Myocyte (in vitro differentiated cells): Measurements from ENCODE around the gene EXOC1. TPM values are rescaled to one million over a fixed set of nuclear protein-coding genes. Genes with fewer than 3 reads are reported as not detected.
"Not testable (repeated sequence)": the region's sequence is repeated elsewhere in the genome, so short reads cannot be mapped to it uniquely, and the experiment has no call there.

ENCODE experiments used
- DNase-seq: peaks from one replicate; pipeline ENCODE4 v3.0.0-alpha.2; 2012; ENCODE audit warnings: low read depth
- polyA plus RNA-seq: library from polyadenylated mRNA; unstranded; fragments of >200 nt; gene quantifications from one replicate; pipeline ENCODE4 v1.2.1, GENCODE V29; 2012; ENCODE audit warnings: missing spikeins
- total RNA-seq: library from RNA; depleted of rRNA; stranded (reverse); fragments of >200 nt; gene quantifications from 2 replicates; pipeline ENCODE4 v1.2.3, GENCODE V29; 2014

Gene EXOC1, protein sequence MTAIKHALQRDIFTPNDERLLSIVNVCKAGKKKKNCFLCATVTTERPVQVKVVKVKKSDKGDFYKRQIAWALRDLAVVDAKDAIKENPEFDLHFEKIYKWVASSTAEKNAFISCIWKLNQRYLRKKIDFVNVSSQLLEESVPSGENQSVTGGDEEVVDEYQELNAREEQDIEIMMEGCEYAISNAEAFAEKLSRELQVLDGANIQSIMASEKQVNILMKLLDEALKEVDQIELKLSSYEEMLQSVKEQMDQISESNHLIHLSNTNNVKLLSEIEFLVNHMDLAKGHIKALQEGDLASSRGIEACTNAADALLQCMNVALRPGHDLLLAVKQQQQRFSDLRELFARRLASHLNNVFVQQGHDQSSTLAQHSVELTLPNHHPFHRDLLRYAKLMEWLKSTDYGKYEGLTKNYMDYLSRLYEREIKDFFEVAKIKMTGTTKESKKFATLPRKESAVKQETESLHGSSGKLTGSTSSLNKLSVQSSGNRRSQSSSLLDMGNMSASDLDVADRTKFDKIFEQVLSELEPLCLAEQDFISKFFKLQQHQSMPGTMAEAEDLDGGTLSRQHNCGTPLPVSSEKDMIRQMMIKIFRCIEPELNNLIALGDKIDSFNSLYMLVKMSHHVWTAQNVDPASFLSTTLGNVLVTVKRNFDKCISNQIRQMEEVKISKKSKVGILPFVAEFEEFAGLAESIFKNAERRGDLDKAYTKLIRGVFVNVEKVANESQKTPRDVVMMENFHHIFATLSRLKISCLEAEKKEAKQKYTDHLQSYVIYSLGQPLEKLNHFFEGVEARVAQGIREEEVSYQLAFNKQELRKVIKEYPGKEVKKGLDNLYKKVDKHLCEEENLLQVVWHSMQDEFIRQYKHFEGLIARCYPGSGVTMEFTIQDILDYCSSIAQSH
- 43.4 and 43.5 TPM in 2 replicates for total RNA-seq
- polyA plus RNA-seq: 17.3 TPM

DNA sequence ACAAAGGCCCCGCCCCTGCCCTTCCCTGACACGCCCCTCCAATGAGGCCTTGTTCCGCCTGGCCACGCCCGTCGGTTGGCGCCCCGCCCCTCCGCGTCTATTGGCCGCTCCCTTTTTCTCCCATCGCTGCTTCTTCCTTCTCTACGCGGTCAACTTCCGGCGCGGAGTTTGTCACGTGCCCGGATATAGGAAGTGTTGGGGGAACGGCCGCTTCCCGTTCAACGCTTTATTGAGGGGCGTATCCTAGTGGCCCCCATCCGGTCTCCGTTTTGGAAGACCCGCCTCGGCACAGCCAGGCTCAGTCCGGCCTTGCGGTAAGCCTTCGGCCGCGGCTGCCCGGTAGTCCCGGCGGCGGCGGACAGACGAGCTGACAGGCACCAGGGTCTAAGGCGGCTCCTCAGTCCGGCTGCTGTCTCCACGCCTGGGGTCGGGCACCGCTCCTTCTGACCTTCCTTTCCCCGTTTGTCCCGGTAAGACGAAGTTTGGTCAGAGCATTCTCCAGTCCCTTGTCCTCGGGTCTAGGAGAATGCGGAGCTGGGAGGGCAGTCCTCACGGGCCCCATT lies at the start of gene EXOC1:
EXOC1 (plus strand) TSS at position 165 of the 563 bp plus-strand sequence. CDS start 4,676 bp downstream, outside the sequence.
- peak; percentile 98 for DNase-seq

DNA sequence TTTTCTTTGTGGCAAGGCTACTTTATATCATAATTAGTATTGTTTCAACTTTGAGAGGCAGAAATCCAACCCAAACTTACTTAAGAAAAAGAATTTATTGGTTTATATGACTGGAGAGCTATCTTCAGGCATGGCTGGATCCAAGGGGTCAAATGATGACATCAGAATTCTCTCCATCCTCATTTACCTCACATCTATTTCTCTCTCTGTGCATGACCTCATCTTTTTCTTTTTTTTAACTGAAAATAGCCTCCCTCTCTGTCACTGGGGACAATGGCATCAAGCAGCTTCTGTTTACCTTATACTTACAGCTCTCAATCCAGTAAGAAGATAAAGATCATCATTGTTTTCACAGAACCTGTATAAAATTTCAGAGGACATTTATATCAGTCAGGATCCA lies 45.9 kb upstream of the EXOC1 start:
- DNase-seq: no peak

DNA sequence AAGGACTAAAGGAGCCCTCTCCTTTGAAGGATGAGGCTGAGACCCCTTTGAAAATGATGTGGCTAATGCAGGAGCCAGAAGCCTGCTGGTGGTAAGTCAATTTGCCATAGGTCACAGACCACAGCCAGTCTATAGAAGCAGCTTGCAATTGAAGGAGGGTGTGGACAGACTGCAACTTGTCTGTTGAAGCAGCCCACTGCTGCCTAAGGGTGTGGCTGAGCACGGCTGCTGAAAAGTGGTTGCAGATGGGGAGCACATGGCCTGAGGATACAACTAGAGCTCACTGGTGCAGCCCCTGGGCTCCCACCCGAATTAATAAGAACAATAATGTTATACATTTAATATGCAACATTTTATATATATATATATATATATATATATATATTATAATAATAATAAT lies 45.3 kb upstream of the EXOC1 start:
- DNase-seq: no peak

DNA sequence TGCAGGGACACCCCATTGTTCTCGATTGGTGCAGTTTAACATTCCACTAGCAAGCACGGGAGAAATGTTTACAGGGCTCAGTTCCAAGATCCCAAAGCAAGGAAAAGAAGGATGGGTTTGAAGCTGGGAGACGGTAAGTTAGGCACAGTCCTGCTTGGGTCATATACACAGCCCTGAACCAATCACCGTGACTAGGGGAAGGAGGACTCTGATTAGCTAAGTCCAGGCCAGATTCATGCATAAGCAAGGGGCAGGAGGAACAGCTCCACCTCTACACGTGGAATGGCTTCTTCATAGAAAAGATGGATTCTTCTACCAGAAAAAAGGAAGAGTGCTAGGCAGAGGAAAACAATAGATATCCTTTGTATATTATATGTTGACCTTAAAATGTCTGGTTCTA lies 44.8 kb upstream of the EXOC1 start:
- DNase-seq: no peak

DNA sequence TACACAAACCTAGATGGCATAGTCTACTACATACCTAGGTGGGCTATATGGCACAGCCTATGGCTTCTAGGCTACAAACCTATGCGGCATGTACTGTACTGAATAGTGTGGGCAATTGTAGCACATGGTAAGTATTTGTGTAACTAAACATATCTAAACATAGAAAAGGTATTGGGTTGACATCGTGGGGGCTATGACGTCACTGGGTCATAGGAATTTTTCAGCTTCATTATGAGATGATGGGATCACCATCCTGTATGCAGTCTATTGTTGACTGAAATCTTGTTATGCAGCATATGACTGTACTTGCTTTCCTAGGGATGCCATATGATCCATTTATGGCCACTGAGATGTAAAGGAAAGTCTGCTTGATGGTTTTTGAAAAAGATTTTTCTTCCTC lies 35.8 kb upstream of the EXOC1 start:
- no peak for DNase-seq

DNA sequence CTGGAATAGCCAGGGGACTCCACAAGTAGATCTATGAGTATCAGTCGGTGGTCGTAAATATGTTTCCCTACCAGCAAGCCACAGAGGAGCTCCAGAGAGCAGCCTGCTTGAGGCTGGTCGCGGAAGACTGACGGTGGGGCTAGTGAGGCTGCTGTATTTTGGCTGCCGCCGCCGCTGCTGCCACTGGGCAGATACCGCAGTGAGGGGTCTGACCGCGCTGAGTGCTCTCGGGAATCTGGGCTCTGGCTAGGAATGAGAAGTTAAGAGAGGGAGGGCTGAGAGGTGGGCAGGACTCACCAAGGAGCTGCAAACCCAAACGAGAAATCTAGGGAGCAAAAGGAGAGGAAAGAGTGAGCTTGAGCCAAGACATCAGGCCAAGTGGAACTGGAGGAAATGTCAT lies 33.8 kb upstream of the EXOC1 start, which contains the start of gene EXOC1L:
EXOC1L (plus strand) TSS at position 157 of the 400 bp plus-strand sequence; CDS start at position 394, 237 bp downstream.
- peak; percentile 43 for DNase-seq

DNA sequence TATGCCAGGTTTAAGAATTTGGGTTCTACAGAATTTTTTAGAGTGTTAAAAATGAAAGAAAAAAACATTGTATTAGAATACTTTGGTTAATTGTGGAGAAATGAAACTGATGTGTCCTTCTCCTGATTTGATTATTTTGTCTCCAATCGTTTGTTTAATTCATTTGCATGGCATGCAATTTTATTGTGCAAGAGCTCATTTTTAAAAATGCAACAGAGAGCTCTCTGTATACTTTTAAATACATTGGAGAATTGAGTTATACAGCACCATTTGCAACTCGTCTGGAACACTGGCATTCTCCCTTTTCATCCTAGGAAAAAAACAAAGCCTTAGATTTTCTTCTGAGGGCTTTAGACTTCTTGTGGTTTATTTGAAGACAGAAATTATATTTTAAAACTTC lies 33.2 kb upstream of the EXOC1 start:
- no peak for DNase-seq

DNA sequence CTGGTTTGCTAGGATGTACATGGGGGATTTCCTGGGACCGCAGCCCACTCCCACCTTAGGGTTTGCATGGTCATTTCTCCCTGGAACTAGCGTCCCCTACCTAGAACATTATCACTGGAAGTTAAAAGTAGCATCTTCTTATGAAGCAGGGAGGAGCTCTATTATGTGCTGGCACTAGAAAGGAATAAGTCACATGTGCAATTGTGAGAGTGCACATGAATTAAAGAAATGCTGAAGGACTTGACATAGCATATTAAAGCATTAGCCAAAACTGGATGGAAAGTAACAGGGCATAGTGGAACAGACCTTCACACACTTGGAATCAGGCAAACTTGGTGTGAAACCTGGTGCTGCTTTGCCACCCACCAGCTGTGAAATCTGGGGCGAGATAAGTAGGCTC lies 31.1 kb upstream of the EXOC1 start:
- no peak for DNase-seq

DNA sequence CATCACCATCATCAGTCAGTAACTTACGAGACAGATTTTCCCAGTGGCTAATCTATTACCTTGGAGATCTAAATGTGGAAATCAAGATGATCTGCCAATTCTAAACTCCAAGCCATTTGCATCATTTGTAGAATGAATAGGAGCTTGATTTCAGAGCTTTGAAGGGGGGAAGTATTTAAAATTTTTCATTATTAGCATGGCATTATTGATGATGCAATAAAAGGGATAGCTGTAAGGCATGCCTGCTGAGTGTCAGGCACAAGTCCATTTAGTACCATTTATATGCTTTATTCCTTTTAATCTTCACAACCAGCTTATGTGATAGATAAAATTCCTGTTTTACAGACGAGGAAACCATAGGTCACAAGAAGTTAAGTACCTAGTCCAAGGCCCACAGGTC lies 28.6 kb upstream of the EXOC1 start:
- DNase-seq: no peak

DNA sequence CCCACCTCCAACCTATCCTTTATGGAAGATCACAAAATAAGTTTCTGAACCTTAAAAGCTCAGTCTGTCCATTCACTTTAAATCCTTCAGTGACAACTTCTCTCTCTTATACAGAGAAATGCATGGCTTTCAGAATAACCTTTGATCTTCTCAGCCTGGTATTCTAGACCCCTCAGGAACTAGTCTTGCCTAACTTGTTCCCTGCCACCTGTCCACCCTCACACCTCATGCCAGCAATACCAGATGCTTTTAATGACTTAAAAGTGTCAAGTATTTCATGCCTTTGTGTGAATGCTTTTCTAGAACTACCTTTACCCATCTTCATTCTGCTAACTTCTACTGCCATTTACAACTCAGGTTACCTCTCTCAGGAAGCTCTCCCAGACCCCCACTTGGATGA lies 26.5 kb upstream of the EXOC1 start:
- DNase-seq: no peak

DNA sequence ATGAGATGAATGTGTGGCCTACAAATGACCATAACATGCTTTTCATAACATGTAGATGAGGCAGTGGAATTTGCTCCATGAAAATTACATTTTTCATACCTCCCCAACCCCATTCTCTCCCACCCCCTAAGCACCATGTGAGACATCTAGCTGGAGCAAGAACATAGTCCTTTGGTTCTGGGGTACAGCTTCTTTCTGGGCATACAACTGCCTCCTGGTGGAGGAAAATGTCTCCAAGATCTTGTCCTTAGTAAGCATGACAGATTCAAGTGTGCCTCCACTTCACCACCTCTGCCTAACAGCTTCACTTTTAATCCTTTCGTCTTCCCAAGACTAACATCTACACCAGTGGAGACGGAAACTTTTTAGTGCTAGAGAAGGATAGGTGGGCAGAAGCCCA lies 25.9 kb upstream of the EXOC1 start:
- DNase-seq: no peak

DNA sequence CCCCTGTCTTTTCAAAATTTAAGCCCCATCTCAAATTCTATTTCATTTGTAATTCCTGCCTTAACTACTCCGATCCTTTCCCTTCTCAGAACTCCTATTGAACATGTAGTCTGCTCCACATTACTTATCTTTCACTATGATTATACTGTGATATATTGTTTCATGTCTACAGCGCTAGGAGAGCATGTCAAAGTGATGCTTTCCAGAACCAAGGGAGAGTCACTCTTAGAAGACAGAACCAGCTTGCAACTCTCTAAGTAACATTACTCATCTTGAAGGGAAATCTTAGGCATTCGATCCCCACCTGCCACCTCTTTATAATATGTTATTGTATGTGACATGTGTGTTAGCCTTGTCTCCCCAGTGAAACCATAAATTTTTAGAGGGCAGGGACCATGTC lies 23.4 kb upstream of the EXOC1 start:
- DNase-seq: no peak

DNA sequence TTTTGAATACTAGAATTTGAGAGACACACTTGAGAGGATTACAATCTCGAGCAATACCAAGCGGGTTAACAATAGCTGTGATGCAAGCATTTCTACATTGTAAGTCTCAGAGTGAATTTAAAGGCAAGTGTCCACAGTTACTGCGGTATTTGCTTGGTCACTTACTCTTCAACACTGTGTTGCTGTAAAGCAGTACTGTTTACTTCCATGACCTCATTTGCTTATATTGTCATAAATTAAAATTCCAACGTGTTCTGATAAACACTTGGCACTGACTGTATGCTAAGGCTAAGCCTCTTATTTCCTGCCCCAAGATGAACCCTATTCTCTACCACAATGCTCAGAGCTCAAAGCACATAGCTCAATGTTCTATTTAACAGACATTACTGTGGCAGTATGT lies 22.7 kb upstream of the EXOC1 start:
- DNase-seq: no peak

DNA sequence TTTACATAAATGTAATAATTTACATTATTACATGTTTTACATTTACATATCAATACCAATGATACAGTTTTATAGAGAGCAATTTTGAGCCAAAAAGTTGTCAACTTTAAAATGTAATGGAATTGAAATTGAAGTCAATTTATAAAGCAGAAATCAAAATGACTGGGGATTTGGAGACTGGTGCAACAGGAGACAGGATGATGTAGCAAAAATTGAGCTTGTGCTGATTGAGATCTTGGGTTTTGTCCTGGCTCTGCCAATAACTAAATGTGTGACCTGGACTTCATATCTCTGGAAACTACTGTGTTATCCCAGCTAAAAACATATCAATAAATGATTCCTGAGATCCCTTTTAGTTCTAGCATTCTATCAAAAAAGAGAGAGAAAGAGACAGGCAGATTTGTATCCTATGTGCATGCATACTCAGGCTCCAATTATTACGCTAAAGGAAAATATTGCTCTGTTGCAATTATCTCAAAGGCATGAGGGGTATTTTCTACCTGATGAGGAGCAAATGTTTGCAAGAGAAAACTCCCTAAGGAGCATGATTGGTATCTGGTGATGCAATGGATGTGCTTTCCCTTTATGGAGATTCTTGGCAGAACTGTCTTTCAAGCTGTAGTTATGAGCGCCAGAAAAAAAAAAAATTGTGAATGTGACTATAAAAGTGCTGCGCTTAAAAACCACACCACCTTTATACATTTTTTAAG lies 19.2 kb upstream of the EXOC1 start:
- no peak for DNase-seq

DNA sequence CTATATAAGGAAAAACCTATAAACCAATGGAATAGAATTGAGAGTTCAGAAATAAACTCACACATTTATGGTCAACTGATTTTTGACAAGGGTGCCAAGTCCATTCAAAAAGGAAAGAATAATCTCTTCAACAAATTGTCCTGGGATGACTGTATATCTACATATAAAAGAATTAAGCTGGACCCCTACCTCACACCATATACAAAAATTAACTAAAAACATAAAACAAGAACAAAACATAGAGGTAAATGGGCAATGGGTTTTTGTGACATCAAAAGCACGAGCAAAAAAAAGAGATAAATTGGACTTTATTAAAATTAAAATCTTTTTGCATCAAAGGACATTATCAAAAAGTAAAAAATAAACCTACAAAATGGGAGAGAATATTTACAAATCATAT lies 15.5 kb upstream of the EXOC1 start:
- no peak for DNase-seq

DNA sequence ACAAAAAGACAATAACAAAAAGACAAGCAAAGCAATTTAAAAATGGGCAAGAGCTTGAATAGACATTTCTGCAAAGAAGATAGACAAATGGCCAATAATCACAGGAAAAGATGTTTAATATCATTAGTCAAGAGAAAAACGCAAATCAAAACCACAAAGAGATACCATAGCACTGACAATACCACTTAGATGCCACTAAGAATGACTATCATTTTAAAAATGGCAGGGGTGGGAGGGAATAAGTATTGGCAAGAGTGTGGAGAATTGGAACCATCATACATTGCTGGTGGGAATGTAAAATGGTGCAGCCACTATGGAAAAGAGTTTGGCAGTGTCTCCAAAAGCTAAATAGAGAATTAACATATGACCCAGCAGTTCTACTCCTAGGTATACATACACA lies 15.1 kb upstream of the EXOC1 start:
- DNase-seq: no peak

DNA sequence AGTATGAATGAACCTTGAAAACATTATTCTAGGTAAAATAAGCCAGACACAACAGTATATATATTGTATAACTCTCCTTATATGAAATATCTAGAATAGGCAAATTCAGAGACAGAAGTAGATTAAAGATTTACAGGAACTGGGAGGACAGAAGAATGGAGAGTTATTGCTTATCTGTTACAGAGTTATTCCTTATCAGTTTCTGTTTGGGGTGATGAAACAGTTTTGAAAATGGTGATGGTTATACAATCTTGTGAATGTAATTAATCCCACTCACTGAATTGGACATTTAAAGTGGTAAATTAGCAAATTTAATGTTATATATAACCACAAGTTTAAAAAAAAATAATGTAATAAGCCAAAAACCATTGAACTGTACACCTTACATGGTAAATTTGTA lies 14.5 kb upstream of the EXOC1 start:
- DNase-seq: no peak

DNA sequence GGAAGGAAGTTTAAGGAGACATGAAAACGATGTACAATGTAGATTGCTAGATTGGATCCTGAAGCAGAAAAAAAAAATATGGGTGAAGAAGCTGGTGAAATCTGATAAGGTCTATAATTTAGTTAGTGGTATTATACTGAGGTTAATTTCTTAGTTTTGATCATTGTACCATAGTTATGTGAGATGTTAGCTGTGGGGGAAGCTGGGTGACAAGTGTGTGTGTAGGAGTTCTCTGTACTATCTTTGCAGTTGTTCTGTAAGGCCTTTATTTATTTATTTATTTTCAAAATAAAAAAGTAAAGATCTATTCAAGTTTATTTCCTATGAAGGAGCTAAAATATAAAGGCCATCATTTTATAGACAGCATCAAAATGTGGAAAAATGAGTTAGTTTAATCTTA lies 12.5 kb upstream of the EXOC1 start:
- DNase-seq: no peak

DNA sequence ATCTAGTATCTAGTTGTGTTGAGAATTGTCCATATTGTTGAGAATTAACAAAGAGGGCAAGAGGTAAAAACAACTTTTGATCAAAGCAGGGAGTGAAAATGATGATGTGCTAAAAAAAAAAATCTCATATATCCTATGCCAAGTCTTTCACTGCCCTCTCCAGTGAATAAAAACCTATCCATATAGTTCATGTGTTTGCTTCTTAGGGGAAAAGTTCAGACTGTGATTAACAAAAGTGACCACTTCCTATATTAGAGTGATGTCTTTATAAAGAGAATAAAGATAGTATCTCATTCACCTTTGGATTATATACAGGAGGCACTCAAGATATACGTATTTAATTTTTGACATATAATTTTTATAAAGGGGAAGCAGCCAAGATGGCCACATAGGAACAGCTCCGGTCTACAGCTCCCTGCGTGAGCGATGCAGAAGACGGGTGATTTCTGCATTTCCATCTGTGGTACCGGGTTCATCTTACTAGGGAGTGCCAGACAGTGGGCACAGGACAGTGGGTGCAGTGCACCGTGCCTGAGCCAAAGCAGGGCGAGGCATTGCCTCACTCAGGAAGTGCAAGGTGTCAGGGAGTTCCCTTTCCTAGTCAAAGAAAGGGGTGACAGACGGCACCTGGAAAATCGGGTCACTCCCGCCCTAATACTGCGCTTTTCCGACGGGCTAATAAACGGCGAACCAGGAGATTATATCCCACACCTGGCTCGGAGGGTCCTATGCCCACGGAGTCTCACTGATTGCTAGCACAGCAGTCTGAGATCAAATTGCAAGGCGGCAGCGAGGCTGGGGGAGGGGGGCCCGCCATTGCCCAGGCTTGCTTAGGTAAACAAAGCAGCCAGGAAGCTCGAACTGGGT lies 11.8 kb upstream of the EXOC1 start:
- DNase-seq: not testable (repeated sequence)

DNA sequence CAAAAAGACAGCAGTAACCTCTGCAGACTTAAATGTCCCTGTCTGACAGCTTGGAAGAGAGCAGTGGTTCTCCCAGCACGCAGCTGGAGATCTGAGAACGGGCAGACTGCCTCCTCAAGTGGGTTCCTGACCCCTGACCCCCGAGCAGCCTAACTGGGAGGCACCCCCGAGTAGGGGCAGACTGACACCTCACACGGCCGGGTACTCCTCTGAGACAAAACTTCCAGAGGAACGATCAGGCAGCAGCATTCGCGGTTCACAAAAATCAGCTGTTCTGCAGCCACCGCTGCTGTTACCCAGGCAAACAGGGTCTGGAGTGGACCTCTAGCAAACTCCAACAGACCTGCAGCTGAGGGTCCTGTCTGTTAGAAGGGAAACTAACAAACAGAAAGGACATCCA lies 11.1 kb upstream of the EXOC1 start:
- DNase-seq: not testable (repeated sequence)
